ENCODE results near the gene TAOK2. TPM values are rescaled to one million over a fixed set of nuclear protein-coding genes. Genes with fewer than 3 reads are reported as not detected.

The TAOK2 gene
- total and polyA plus RNA-seq, 3 donors from 2014 or later: 66.5 to 140 (median 126) TPM

- no peaks in the 10 kb centered on the region for H3K36me3 ChIP-seq (ENCODE audit: low read depth, missing control alignments)
- intact Hi-C loops (cut with DNase I; ENCODE audit: low total_unique reads): no loop called here
- peak overlapping the region in 1 of 2 donors; percentile 90 for H3K27ac ChIP-seq
- no peaks in the 10 kb centered on the region for H3K27me3 ChIP-seq
- peak overlapping the region; percentile 60 to 74 for H3K4me3 ChIP-seq
- WGBS, 2 donors: 16 to 22% methylated on average over 8 to 9 of the region's 9 CpGs
- H3K4me1 ChIP-seq: peaks cover 17% of the 10 kb centered on the region
- no peak for TF ChIP-seq CTCF (IDR thresholded peaks at IDR 0.05)
- TF ChIP-seq POLR2A (IDR thresholded peaks at IDR 0.05): no peak
- H3K9me3 ChIP-seq: no peaks in the 10 kb centered on the region
- no peak for DNase-seq
Observed at GRCh38 chr16:29996766-29997250, 23.1 kb downstream of the TAOK2 start.

GRCh38 chr16:29999605-30000004, 25.9 kb downstream of the TAOK2 start:
- Histone ChIP-seq H3K27me3 (no peaks in the 10 kb centered on the region), H3K36me3 (ENCODE audit: low read depth, missing control alignments) (no peaks in the 10 kb centered on the region), H3K27ac (no peak overlapping the region), H3K9me3 (no peaks in the 10 kb centered on the region), H3K4me3 (no peak overlapping the region), H3K4me1 (peaks cover 11% of the 10 kb centered on the region)
- TF ChIP-seq CTCF (IDR thresholded peaks at IDR 0.05): no peak
- 82 to 89% methylated on average over 6 of the region's 6 CpGs for WGBS, 2 donors
- no peak for DNase-seq
- intact Hi-C loops (cut with DNase I; ENCODE audit: low total_unique reads): no loop called here

GRCh38 chr16:30000735-30001631, 27.3 kb downstream of the TAOK2 start:
- no peak overlapping the region for H3K4me3 ChIP-seq
- intact Hi-C loops (cut with DNase I; ENCODE audit: low total_unique reads): no loop called here
- no peaks in the 10 kb centered on the region for H3K27me3 ChIP-seq
- peaks cover 4% of the 10 kb centered on the region for H3K4me1 ChIP-seq
- H3K27ac ChIP-seq: no peak overlapping the region
- 84 to 87% methylated on average over 32 to 33 of the region's 33 CpGs for WGBS, 2 donors
- H3K9me3 ChIP-seq: no peaks in the 10 kb centered on the region
- no peaks in the 10 kb centered on the region for H3K36me3 ChIP-seq (ENCODE audit: low read depth, missing control alignments)
- DNase-seq: no peak
- TF ChIP-seq CTCF (IDR thresholded peaks at IDR 0.05): no peak
- TF ChIP-seq POLR2A (IDR thresholded peaks at IDR 0.05): no peak

GRCh38 chr16:30002614-30003346, 29.1 kb downstream of the TAOK2 start:
- DNase-seq: no peak
- Histone ChIP-seq H3K27ac (no peak overlapping the region), H3K36me3 (ENCODE audit: low read depth, missing control alignments) (no peaks in the 10 kb centered on the region), H3K4me1 (no peaks in the 10 kb centered on the region), H3K9me3 (no peaks in the 10 kb centered on the region), H3K27me3 (no peaks in the 10 kb centered on the region), H3K4me3 (no peak overlapping the region)
- intact Hi-C loops (cut with DNase I; ENCODE audit: low total_unique reads): no loop called here
- TF ChIP-seq CTCF (IDR thresholded peaks at IDR 0.05) (no peak), POLR2A (IDR thresholded peaks at IDR 0.05) (no peak)
- WGBS, 2 donors: 85 to 87% methylated on average over 16 to 19 of the region's 19 CpGs

All from testis (tissue), 3 donors.